SK-N-SH treated with all-trans-retinoic acid at 6 μM for 48 hours (cell line): Measurements from ENCODE around the gene SERPINA6.

ENCODE experiments used
- ATAC-seq: fragments of 200-7000 bp; cut with Tn5 transposase; 3 replicates; pipeline ENCODE4 v1.9.1; 2020; ENCODE audit warnings: mild to moderate bottlenecking, moderate library complexity
- BACH2 ChIP-seq: fragments of 250-450 bp; sonication (Bioruptor Pico); IDR thresholded peaks from 2 replicates; pipeline ENCODE4 v1.9.0; 2021; ENCODE audit warnings: mild to moderate bottlenecking, borderline replicate concordance
- CREB5 ChIP-seq: fragments of 250-450 bp; sonication (Bioruptor Pico); IDR thresholded peaks from 2 replicates; pipeline ENCODE4 v1.5.1; 2020; ENCODE audit warnings: low read depth, mild to moderate bottlenecking, moderate library complexity
- CSDC2 ChIP-seq: fragments of 250-450 bp; sonication (Bioruptor Pico); IDR thresholded peaks from 2 replicates; pipeline ENCODE4 v1.5.0; 2020; ENCODE audit warnings: mild to moderate bottlenecking, moderate library complexity
- GLIS3 ChIP-seq: fragments of 250-450 bp; sonication (Bioruptor Pico); IDR thresholded peaks from 2 replicates; pipeline ENCODE4 v1.5.0; 2020; ENCODE audit warnings: mild to moderate bottlenecking, moderate library complexity
- ISL1 ChIP-seq: fragments of 250-450 bp; sonication (Bioruptor Pico); IDR thresholded peaks from 2 replicates; pipeline ENCODE4 v2.1.2; 2022; ENCODE audit warnings: mild to moderate bottlenecking, moderate library complexity
- OSR1 ChIP-seq: fragments of 250-450 bp; sonication (Bioruptor Pico); IDR thresholded peaks from 2 replicates; pipeline ENCODE4 v1.8.0; 2022; ENCODE audit warnings: moderate library complexity, mild to moderate bottlenecking, inconsistent platforms
- PATZ1 ChIP-seq: fragments of 250-450 bp; sonication (Bioruptor Pico); IDR thresholded peaks from 2 replicates; pipeline ENCODE4 v1.8.0; 2020; ENCODE audit warnings: mild to moderate bottlenecking, moderate library complexity, borderline replicate concordance
- POU6F1 ChIP-seq: fragments of 250-450 bp; sonication (Bioruptor Pico); IDR thresholded peaks from 2 replicates; pipeline ENCODE4 v1.8.0; 2021; ENCODE audit warnings: low read depth, mild to moderate bottlenecking, moderate library complexity, borderline replicate concordance
- PPARA ChIP-seq: fragments of 250-450 bp; sonication (Bioruptor Pico); IDR thresholded peaks from 2 replicates; pipeline ENCODE4 v1.5.0; 2020; ENCODE audit warnings: mild to moderate bottlenecking, borderline replicate concordance
- TCF4 ChIP-seq: fragments of 250-450 bp; sonication (Bioruptor Pico); IDR thresholded peaks from 2 replicates; pipeline ENCODE4 v1.8.0; 2021; ENCODE audit warnings: mild to moderate bottlenecking, moderate library complexity, borderline replicate concordance
- TOX ChIP-seq: fragments of 250-450 bp; sonication (Bioruptor Pico); IDR thresholded peaks from 2 replicates; pipeline ENCODE4 v1.8.0; 2021; ENCODE audit warnings: mild to moderate bottlenecking, moderate library complexity, borderline replicate concordance
- TSHZ2 ChIP-seq: fragments of 250-450 bp; sonication (Bioruptor Pico); IDR thresholded peaks from 2 replicates; pipeline ENCODE4 v1.5.0; 2020; ENCODE audit warnings: mild to moderate bottlenecking, moderate library complexity
- ZC3H10 ChIP-seq: fragments of 250-450 bp; sonication (Bioruptor Pico); IDR thresholded peaks from 2 replicates; pipeline ENCODE4 v1.5.1; 2021; ENCODE audit warnings: mild to moderate bottlenecking, moderate library complexity
- ZFP30 ChIP-seq: fragments of 450-650 bp; formaldehyde crosslinking; IDR thresholded peaks from 2 replicates; pipeline ENCODE4 v1.5.0; 2022; ENCODE audit warnings: mild to moderate bottlenecking, moderate library complexity
- ZNF565 ChIP-seq: fragments of 450-650 bp; formaldehyde crosslinking; conservative IDR thresholded peaks from 2 replicates; pipeline ENCODE4 v1.5.0; 2020; ENCODE audit warnings: low read depth, mild to moderate bottlenecking, moderate library complexity
- ZNF70 ChIP-seq: fragments of 450-650 bp; formaldehyde crosslinking; IDR thresholded peaks from 2 replicates; pipeline ENCODE4 v1.5.0; 2020; ENCODE audit warnings: mild to moderate bottlenecking, moderate library complexity

The SERPINA6 gene

GRCh38 chr14:94290197-94290596 is 32.9 kb downstream of the SERPINA6 start (continued):
- no peak for TF ChIP-seq POU6F1 (CRISPR knock-in tag)
- TF ChIP-seq, all 23 proteins: peak for 0

GRCh38 chr14:94288610-94289465 is 34.3 kb downstream of the SERPINA6 start:
- ATAC-seq = no peak
- TF ChIP-seq GLIS3 (CRISPR knock-in tag) (no peak), ZNF565 (no peak), ZC3H10 (CRISPR knock-in tag) (no peak), ISL1 (CRISPR knock-in tag) (no peak)
- TF ChIP-seq, all 23 proteins: peak for 0

- TF ChIP-seq GLIS3 (CRISPR knock-in tag) (no peak), ZFP30 (no peak), PPARA (CRISPR knock-in tag) (no peak), ZNF70 (no peak), TOX (CRISPR knock-in tag) (no peak), BACH2 (CRISPR knock-in tag) (no peak), PATZ1 (CRISPR knock-in tag) (no peak), CREB5 (no peak)
- TF ChIP-seq, all 23 proteins: peak for 0
- no peak for ATAC-seq
Measured at GRCh38 chr14:94285158-94285557, 38.0 kb downstream of the SERPINA6 start.

- ATAC-seq = no peak
- no peak for TF ChIP-seq ZFP30
- no peak for TF ChIP-seq ZC3H10 (CRISPR knock-in tag)
- TF ChIP-seq OSR1 = no peak
- TF ChIP-seq TOX (CRISPR knock-in tag) = no peak
- TF ChIP-seq TCF4 (CRISPR knock-in tag) = no peak
Measured at GRCh38 chr14:94284221-94284620, 38.9 kb downstream of the SERPINA6 start.

GRCh38 chr14:94282991-94283723 is 40.0 kb downstream of the SERPINA6 start:
- no peak for TF ChIP-seq CSDC2 (CRISPR knock-in tag)
- TF ChIP-seq PATZ1 (CRISPR knock-in tag) = no peak
- no peak for TF ChIP-seq TOX (CRISPR knock-in tag)
- TF ChIP-seq TSHZ2 (CRISPR knock-in tag) = no peak
- no peak for TF ChIP-seq OSR1

More at GRCh38 chr14:94282991-94283723, 40.0 kb downstream of the SERPINA6 start:
- no peak for ATAC-seq
